CMK (cell line): ENCODE results near the gene PRRX2.

Source experiments
- DNase-seq: peaks from one replicate; pipeline ENCODE4 v3.0.0-alpha.2; 2010; ENCODE audit warnings: low read depth

Gene PRRX2

GRCh38 chr9:129681924-129682323 is 16.5 kb downstream of the PRRX2 start:
- no peak for DNase-seq

GRCh38 chr9:129682381-129682780 is 16.9 kb downstream of the PRRX2 start:
- DNase-seq: no peak

- DNase-seq: no peak
These were observed 19.9 kb downstream of the PRRX2 start for GRCh38 chr9:129685220-129685932.

DNA sequence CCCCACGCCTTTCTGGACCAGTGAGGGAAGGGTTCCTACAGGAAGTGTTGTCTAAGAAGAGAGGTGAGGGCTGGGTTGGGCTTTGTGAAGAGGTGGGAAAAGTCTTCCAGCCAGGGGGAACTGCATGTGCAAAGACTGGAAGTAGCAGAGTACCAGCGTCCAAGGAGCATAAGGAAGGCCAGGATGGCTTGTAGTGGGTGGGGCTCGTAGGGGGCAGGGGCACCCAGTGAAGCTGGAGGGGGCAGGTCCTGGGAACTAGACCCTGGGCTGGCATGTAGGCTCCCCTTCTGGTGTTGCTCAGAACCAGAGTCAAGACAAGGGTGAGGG is 20.4 kb downstream of the PRRX2 start:
- no peak for DNase-seq

GRCh38 chr9:129686736-129687135 is 21.3 kb downstream of the PRRX2 start:
- no peak for DNase-seq

DNA sequence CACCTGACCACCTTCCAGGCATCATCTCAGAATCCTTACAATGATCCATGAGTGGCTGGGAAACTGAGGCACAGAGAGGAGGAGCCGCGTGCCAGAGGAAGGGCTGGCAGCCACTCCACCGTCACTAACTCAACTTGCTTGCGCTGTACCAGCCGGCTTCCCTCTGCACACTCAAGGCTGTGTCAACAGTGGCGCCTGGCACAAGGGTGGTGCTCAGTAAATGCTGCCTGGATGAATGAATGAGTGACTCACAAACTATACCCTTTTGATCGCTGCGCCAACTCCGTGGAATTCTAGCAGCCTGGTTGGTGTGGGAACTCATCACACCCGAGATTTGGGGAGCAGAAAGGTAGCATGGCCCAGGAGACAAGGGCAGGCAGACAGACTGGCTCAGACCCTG is 21.9 kb downstream of the PRRX2 start:
- no peak for DNase-seq

DNA sequence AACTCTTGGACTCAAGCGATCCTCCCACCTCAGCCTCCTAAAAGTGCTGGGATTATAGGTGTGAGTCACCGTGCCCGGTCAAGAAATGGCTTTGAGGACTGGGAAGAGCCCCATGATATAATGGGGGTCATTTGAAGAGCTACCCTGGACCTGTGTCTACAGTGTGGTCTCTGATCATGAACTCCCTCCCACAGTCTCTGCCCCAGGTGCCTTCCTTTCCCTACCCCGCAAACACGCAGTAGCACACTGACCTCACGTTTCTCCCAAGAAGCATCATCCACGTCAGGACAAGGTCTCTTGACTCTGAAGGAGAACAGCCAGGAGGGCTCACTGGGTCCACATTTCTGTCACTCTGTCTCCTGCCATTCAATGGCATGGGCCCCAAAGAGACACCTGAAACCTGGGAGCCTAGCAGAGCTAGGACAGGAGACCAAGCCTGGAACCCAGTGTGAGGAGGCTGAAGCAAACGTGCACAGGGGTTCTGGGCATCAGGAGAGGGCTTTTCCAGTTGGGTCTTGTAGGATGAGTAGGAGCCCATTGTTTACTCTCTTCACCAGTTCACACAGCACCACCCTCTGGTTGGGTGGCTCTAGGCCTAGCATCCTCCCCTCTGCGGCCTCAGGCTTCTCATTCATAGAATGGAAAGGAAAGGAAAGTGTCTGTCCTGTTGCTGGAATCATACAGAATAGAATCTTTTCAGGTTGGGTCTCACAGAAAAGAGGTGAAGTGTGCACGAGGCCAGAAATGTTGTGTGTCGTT is 23.0 kb downstream of the PRRX2 start:
- no peak for DNase-seq

DNA sequence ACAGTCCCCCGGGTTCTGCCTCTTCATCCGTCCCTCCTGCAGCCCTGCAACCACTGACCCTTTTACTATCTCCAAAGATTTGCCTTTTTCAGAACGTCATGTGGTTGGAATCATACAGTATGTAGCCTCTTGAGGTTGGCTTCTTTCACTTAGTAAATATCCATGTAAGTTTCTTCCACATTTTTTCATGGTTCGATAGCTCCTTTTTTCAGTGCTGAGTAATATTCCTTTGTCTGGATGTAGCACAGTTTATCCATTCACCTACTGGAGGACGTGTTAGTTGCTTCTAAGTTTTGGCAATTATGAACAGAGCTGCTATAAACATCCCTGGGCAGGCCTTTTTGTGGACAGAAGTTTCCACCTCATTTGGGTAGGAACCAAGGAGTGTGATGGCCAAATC is 27.1 kb downstream of the PRRX2 start:
- DNase-seq: no peak

- no peak for DNase-seq
These were observed 28.3 kb downstream of the PRRX2 start for GRCh38 chr9:129693741-129694140.

DNA sequence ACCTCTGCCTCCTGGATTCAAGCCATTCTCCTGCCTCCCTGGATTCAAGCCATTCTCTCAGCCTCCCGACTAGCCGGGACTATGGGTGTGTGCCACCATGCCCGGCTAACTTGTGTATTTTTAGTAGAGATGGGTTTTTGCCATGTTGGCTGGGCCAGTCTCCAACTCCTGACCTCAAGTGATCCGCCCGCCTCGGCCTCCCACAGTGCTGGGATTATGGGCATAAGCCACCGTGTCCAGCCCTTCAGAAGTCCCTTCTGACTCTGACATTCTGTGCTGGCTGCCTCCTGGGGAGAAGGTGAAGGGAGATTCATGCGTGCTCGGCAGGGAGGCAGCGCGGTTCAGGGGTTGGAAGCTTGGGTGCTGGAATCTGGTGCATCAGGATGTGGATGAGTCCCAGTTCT is 28.8 kb downstream of the PRRX2 start:
- DNase-seq: no peak

- no peak for DNase-seq
These were observed 30.4 kb downstream of the PRRX2 start for GRCh38 chr9:129695870-129696269.

DNA sequence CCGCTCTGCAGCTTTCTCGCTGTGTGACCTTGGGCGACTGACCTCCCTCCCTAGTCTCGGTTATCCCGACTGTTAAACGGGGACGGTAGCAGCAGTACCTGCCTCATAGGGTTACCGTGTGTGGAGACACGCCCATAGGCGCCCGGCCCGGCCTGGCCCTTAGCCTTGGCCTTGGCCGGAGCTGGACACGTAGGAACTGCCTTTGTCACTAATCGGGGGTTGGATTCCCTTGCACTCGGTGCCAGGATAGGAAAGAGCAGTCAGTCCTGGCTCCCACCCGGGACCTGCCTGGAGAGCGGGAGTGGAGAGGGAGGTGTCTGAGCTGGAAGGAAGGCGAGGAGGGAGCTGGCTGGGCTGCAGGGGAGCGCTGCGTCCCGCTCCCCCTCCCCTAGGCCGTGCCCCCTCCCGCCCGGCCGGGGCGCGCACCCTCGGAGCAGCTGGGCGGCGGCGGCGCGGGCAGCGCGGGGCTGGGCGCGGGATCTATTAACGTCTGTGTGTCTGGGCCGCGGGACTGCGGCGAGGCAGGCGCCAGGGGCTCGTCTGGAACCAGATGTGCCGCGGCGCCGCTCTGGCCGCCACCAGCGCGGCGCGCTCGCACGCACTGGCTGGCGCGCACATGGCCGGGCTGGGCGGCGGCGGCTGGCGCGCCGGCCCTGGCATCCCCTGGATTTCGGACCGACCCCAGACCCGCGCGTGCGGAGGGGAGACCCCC is 31.7 kb downstream of the PRRX2 start:
- no peak for DNase-seq

DNA sequence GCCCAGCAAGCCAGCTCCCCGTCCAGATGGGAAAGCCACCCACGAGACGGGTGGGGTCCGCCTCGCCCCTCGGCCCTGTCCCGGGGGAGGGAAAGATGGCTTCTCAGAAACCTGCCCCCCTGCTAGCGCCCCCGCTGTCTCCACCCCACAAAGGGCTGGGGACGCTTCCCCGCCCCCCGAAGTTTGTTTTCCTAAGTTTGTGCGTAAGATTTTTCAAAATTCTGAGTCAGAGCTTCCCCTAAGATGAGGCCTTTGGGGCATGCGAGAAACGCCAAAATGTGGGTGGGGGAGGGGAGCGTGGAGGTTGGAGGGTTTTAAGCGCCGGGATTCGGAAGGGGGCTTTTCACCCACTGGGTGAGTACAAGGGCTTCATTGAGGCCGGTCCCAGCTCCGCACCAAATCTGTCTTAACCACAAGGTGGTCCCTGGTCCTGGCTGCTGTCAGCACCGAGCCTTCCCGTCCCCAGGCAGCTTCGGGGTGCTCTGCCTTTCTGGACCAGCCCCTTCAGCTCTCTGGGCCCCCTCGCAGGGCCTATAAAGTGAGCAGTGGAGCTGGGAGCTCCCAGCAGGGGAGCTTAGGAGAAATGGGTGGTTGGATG is 32.3 kb downstream of the PRRX2 start:
- no peak for DNase-seq

- no peak for DNase-seq
These were observed 32.9 kb downstream of the PRRX2 start for GRCh38 chr9:129698254-129698757.

GRCh38 chr9:129701054-129701453 is 35.6 kb downstream of the PRRX2 start:
- DNase-seq: no peak

- DNase-seq: no peak
These were observed 36.1 kb downstream of the PRRX2 start for GRCh38 chr9:129701549-129701948.

DNA sequence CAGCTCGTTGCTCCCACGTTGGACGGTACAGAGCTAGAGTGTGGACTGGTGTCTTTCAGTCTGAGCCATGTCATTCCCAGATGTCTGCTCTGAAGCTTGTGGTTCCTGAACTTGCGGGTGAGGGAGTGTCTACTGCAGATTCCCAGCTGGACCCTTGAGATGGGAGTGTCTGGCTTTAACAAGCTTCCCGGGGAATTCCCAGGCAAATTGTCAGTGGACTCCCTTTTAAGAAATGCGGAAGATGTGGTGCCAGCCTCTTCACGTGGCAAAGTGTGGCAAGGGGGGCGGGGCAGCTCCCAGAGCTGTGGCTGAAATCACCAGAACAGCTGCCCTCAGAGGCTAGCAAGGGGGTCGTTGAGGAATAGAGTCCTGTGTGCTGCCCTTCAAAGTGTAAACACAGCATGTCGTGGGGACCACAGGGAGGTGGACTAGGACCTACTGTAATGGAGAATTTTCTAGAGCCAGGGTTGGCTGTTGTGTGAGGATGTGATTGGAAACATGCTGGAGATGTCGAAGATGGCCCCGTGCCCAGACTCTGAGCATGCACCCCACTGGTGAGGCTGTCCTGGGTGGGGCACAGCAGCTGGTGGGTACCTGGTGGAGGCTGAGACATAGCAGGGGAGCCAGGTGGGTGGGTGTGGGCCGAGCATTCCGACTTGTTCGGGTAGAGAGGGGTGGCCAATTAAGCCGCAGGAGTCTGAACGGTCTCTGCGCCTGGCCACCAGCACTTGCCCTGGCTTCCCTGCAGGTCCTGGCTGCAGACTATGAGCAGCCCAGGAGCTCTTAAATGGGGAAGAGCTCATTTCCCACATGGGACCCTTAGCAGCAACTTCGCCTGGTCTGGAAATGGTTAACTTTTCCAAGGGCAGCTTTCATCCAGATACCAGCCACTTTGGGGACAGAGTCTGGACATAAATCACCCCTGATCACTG is 37.4 kb downstream of the PRRX2 start:
- DNase-seq: no peak

GRCh38 chr9:129703667-129704355 is 38.4 kb downstream of the PRRX2 start:
- DNase-seq: no peak

DNA sequence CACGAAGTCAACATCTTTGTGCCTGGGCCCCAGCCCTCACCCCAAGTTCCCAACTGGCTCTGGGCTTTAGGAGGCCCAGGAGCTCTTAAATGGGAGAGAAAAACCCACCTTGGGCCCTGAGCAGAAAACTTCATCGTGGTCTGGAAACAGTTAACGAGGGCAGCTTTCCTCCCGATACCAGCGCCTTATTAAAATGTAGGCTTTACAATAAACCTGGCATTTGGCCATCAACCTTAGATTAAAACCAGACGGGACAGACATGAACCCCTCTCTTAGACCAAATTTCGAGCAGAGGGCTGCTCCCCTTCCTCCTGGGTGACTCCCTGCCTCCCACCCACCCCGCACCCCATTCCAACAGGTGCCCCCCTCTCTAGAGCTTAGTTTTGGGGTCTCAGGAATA is 39.4 kb downstream of the PRRX2 start:
- DNase-seq: no peak

DNA sequence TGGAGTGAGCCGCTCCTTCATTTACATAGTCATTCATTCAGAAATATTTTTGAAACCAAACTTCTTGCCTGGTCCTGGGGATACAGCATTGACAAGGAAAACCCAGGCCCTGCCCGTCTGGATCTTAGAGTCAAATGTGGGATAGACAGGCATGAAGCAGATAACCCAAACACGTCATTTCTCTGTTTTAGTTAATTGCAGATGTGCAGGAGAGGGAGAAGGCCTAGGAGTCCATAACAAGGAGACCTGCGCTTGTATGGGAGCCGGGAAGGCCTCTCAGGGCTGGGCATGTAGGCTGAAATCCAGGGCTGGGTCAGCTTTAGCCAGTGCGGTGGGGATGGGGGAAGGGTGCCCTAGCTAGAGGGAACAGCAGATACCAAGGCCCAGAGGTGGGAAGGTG is 43.3 kb downstream of the PRRX2 start:
- DNase-seq: no peak
